ENCODE data around the gene CRB3.

DNA sequence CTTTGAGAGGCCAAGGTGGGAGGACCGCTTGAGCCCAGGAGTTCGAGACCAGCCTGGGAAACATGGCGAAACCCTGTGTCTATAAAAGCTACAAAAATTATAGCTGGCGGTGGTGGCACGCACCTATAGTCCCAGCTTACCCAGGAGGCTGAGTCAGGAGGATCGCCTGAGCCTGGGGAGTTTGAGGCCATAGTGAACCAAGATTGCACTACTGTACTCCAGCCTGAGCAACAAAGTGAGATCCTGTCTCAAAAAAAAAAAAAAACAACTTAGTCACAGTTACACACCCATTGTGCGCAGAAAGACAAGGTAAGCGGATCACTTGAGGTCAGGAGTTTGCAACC lies 18.2 kb downstream of the CRB3 start:
- TF ChIP-seq CTCF (conservative IDR thresholded peaks at IDR 0.05), result no peak
- TF ChIP-seq ZFX (IDR thresholded peaks at IDR 0.05), result no peak
